ENCODE data around the gene PLCB1.
"Not testable (repeated sequence)": the region's sequence is repeated elsewhere in the genome, so short reads cannot be mapped to it uniquely, and the experiment has no call there.

The PLCB1 gene

GRCh38 chr20:8454137-8454712 lies 322.2 kb downstream of the PLCB1 start:
- no peak for DNase-seq

- DNase-seq = no peak
These were observed 324.7 kb downstream of the PLCB1 start for GRCh38 chr20:8456765-8457164.

- no peak for DNase-seq
These were observed 325.9 kb downstream of the PLCB1 start for GRCh38 chr20:8457978-8458377.

DNA sequence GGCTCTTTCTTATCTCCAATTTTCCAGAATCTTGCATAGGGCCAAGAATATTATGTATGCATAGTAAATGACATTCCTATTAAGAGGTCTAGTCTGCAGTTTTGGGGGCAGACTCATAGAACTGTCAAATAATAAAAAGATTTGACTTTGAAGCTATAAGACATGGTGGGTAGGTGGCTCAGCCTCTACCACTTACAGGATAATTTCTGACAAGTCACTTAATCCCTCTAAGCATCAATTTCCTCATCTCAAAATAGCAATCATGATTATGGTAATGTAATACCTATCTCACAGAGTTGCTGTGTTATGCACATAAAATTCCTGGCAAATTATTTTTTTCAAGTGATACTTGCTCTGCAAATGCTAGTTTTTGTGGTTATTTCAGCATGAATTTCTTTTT lies 329.1 kb downstream of the PLCB1 start:
- DNase-seq = no peak

GRCh38 chr20:8464368-8464767 lies 332.3 kb downstream of the PLCB1 start:
- no peak for DNase-seq

- DNase-seq = not testable (repeated sequence)
These were observed 334.7 kb downstream of the PLCB1 start for GRCh38 chr20:8466781-8467180.

- DNase-seq = no peak
These were observed 338.1 kb downstream of the PLCB1 start for GRCh38 chr20:8470156-8470555.

DNA sequence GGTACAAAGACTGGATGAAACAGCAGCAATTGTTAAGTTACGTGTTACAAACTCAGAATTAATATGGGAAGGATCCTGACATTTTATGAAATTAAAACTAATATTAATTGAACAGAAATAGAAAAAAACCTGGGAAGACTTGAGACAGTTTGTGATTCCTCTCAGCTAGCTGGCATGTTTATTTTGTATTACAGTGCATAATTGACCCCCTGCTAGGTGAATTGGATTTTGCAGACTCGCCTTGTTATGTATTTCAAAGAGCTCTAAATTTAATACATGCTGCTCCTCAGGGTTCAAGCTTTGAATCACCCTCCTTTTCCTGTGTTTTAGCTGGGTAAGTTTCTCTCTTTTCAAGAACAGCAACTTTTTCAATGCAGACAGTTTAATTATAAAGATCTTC lies 339.4 kb downstream of the PLCB1 start:
- DNase-seq = no peak

DNA sequence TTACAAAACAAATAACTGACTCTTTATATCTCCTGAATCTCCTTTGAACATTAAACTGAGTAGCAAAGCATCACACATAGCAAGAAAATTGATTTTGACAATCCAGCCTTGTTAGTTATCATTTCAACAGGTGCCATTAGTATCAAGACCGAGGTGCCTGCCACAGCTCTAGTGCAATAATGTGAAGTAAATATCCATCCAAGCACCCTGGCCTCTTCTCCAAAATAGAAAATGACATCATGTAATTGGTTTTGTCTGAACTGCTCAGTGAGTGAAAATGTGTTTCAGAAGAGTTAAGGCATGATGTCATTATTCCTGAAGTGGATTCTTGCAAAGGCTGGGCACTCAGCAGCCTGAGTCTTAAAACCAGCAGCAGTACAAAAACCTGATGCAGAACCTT lies 341.4 kb downstream of the PLCB1 start:
- no peak for DNase-seq

- DNase-seq = no peak
These were observed 342.1 kb downstream of the PLCB1 start for GRCh38 chr20:8474027-8474668.

DNA sequence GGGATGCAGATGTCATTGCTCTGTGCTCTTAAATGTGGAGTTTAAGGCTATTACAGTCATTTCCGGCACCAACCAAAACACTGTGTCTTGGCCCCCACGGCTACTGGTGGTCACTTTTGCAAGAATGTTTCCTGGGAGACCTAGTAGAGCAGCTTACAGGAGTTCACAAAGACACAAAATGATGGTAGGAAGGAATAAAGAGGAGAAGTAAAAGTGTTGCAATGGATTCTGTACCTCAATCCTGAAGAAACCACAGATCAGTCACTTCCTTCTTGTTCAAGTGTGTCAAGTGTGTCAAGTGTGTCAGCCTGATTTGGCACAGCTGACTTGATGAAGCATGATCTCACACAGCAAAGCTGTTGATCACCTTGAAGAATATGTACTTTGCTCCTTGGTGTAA lies 344.0 kb downstream of the PLCB1 start:
- DNase-seq = no peak

GRCh38 chr20:8480597-8480996 lies 348.5 kb downstream of the PLCB1 start:
- no peak for DNase-seq

- DNase-seq = no peak
These were observed 355.6 kb downstream of the PLCB1 start for GRCh38 chr20:8487696-8488095.

GRCh38 chr20:8489094-8489883 lies 357.2 kb downstream of the PLCB1 start:
- DNase-seq = no peak

- no peak for DNase-seq
These were observed 358.2 kb downstream of the PLCB1 start for GRCh38 chr20:8490076-8490830.

DNA sequence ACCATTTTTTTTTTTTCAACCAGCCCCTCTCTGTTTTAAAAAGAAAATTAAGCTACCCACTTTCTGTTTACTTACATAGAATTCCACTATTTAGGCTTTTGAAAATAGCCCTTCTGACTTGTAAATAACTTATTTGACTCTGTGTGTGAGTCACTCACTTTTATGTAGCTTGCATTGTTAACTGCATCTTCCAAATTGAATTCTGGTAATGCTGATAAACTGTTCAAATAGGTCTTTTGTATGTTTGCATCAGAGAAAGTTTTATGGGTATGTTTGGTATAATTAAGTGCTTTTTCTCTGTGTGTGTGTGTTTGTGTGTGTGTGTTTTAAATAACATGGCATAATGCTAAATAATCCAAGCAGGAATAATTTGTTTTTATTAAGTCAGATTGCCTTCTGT lies 360.1 kb downstream of the PLCB1 start:
- DNase-seq = no peak

DNA sequence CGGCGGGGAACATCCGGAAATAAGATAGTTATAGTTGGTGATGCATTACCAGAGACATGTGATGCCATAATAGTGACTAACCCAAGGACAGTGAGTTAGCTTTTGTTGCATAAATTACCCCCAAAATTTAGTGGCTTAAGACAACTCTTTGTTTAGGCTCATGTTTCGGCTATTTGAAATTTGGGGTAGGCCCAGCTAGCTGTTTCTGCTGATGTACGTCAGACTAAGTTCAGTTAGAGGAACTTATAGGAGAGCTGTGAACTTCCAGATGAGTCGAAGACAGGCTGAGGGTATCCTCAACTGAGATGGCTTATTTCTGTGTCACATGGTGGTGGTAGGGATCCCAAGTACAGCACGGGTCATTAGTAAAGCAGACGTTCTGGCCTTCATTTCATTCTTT lies 366.5 kb downstream of the PLCB1 start:
- no peak for DNase-seq

- no peak for DNase-seq
These were observed 372.0 kb downstream of the PLCB1 start for GRCh38 chr20:8504030-8504429.

DNA sequence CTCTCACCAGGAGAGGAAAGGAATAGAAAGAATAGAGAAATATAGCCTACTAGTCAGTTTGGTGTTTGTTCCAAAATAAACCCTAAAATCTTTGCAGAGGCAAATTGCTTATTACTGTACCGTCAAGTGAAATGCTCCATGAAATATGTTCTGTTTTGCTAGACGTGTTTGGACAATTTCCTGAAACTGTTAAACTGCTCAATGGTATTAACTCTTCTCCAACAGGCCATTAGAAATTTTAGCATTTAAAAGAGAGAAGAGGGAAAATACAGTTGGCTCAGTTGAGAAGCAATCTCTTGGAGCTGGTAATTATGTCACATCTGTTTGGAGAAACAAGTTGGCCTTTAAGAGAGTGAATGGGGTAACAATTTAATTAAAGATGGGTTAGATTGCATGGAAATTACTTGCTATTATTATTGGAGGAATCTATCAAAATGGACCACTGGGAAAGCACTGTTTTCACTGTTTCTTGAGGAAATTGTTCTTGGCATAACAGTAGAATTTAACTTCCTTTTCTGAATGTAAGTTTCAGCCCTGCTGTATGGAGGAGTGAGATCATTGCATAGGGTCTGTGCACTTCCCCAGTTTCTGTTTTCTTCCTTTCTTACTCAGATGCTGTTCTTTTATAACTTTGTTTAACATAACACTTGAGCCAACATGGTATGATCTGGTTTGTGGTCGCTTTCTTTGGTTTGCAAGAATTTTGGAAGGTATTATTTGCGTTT lies 373.6 kb downstream of the PLCB1 start:
- DNase-seq = no peak

DNA sequence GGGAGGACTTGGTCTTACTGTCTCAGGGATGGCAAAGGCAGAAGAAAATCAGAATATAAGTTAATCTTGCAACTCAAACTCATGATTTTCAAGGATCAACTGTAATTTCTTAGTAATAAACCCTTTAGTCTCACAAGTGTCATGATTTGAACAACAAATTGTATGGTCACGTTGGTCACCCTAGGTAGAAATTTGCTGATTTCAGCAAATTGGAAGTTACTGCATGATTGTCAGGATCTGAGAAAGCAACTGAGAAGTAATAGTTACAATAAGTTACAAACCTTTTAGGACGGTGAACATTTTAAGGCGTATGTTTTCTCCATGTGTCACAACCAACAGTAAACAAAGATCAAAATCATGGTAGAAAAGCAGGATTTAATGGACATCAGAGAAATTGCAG lies 375.2 kb downstream of the PLCB1 start:
- DNase-seq = no peak

GRCh38 chr20:8509809-8510208 lies 377.7 kb downstream of the PLCB1 start:
- no peak for DNase-seq

DNA sequence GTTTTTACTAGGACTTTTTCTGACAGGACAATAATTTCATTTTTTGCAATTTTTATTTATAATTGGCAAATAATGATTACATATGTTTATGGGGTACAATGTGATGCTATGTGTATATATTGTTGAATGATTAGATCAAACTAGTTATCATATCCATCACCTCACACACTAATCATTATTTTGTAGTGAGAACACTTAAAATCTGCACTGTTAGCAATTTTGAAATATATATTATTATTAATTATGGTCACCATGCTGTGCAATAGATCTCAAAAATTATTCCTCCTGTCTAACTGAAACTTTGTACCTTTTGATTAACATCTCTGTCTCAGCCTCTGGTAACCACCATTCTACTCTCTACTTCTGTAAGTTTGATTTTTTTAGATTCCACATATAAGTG lies 378.7 kb downstream of the PLCB1 start:
- DNase-seq = no peak

GRCh38 chr20:8512003-8512402 lies 379.9 kb downstream of the PLCB1 start:
- no peak for DNase-seq

All from activated naive CD4-positive, alpha-beta T cell (primary cell).